ENCODE results near the gene TSPAN5.

Gene TSPAN5

GRCh38 chr4:98514741-98515469 is 143.5 kb downstream of the TSPAN5 start:
- no peaks in the 10 kb centered on the region for H3K27me3 ChIP-seq (ENCODE audit: control insufficient read depth, insufficient read depth, low read length)
- peaks cover 16% of the 10 kb centered on the region for H3K4me1 ChIP-seq (ENCODE audit: control insufficient read depth, insufficient read depth, low read length)
- no peak overlapping the region for H3K4me3 ChIP-seq (ENCODE audit: low read depth, low read length)
- H3K36me3 ChIP-seq (ENCODE audit: control insufficient read depth, insufficient read depth, low read length), result no peaks in the 10 kb centered on the region
- no peak overlapping the region for H3K9ac ChIP-seq (ENCODE audit: low read length)
- peaks cover 11% of the 10 kb centered on the region; the same call in 1 of the 2 replicates for H3K9me3 ChIP-seq (ENCODE audit: control insufficient read depth, insufficient read depth, low read depth, low read length)
- no peak overlapping the region for H3K27ac ChIP-seq (ENCODE audit: low read depth, low read length)

DNA sequence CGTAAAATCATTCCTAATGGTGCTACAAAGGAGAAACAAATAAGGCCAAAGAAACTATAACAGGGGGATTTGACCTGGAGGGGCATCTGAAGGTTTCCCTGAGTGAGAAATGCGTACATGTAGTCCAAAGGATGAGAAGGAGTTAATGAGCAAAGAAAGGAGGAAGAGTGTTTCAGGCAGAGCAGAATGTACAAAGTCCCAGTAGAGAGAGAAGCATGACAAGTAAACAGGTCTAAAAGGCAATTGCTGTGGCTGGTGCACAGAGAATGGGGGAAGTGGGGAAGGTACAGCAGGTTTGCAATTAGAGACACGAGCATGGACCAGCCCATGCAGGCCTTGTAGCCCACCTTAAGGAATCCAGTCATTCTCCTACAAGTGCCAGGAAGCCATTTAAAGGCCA is 145.5 kb downstream of the TSPAN5 start:
- H3K4me1 ChIP-seq (ENCODE audit: control insufficient read depth, insufficient read depth, low read length), result peaks cover 14% of the 10 kb centered on the region
- no peak overlapping the region for H3K4me3 ChIP-seq (ENCODE audit: low read depth, low read length)
- no peak overlapping the region for H3K27ac ChIP-seq (ENCODE audit: low read depth, low read length)
- peaks cover 11% of the 10 kb centered on the region; the same call in 1 of the 2 replicates for H3K9me3 ChIP-seq (ENCODE audit: control insufficient read depth, insufficient read depth, low read depth, low read length)
- no peak overlapping the region for H3K9ac ChIP-seq (ENCODE audit: low read length)
- no peaks in the 10 kb centered on the region for H3K36me3 ChIP-seq (ENCODE audit: control insufficient read depth, insufficient read depth, low read length)
- H3K27me3 ChIP-seq (ENCODE audit: control insufficient read depth, insufficient read depth, low read length), result no peaks in the 10 kb centered on the region

- Histone ChIP-seq H3K4me3 (ENCODE audit: low read depth, low read length) (no peak overlapping the region), H3K27ac (ENCODE audit: low read depth, low read length) (no peak overlapping the region), H3K9me3 (ENCODE audit: control insufficient read depth, insufficient read depth, low read depth, low read length) (no peaks in the 10 kb centered on the region), H3K4me1 (ENCODE audit: control insufficient read depth, insufficient read depth, low read length) (peaks cover 24% of the 10 kb centered on the region), H3K27me3 (ENCODE audit: control insufficient read depth, insufficient read depth, low read length) (no peaks in the 10 kb centered on the region), H3K36me3 (ENCODE audit: control insufficient read depth, insufficient read depth, low read length) (no peaks in the 10 kb centered on the region), H3K9ac (ENCODE audit: low read length) (no peak overlapping the region)
Measured at GRCh38 chr4:98510757-98511517, 147.5 kb downstream of the TSPAN5 start.

GRCh38 chr4:98510340-98510739 is 148.1 kb downstream of the TSPAN5 start:
- Histone ChIP-seq H3K9me3 (ENCODE audit: control insufficient read depth, insufficient read depth, low read depth, low read length) (no peaks in the 10 kb centered on the region), H3K9ac (ENCODE audit: low read length) (no peak overlapping the region), H3K4me1 (ENCODE audit: control insufficient read depth, insufficient read depth, low read length) (peaks cover 20% of the 10 kb centered on the region), H3K27ac (ENCODE audit: low read depth, low read length) (no peak overlapping the region), H3K27me3 (ENCODE audit: control insufficient read depth, insufficient read depth, low read length) (no peaks in the 10 kb centered on the region), H3K4me3 (ENCODE audit: low read depth, low read length) (no peak overlapping the region), H3K36me3 (ENCODE audit: control insufficient read depth, insufficient read depth, low read length) (no peaks in the 10 kb centered on the region)

DNA sequence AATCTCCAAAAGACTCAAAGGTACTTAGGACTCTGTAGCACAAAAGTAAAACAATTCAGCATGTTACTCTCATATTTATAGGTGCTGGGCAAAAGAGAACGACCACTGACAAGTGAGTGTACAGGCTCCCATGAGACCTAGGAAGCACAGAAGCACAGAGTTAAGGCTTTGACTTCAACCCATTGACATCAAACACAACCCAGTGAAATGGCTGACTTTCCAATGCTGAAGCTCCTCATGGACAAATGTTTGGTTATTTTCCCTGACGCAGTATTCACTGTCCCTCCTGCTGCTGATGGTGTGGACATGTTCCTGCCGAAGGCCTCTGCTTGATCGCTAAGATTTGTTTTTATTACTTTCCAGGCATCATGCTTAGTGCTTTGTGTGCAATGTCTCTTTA is 148.7 kb downstream of the TSPAN5 start:
- H3K4me1 ChIP-seq (ENCODE audit: control insufficient read depth, insufficient read depth, low read length), result peaks cover 16% of the 10 kb centered on the region
- H3K27ac ChIP-seq (ENCODE audit: low read depth, low read length), result no peak overlapping the region
- no peak overlapping the region for H3K4me3 ChIP-seq (ENCODE audit: low read depth, low read length)
- no peaks in the 10 kb centered on the region for H3K9me3 ChIP-seq (ENCODE audit: control insufficient read depth, insufficient read depth, low read depth, low read length)
- no peak overlapping the region for H3K9ac ChIP-seq (ENCODE audit: low read length)
- no peaks in the 10 kb centered on the region for H3K27me3 ChIP-seq (ENCODE audit: control insufficient read depth, insufficient read depth, low read length)
- no peaks in the 10 kb centered on the region for H3K36me3 ChIP-seq (ENCODE audit: control insufficient read depth, insufficient read depth, low read length)

GRCh38 chr4:98508829-98509598 is 149.4 kb downstream of the TSPAN5 start:
- Histone ChIP-seq H3K9ac (ENCODE audit: low read length) (no peak overlapping the region), H3K27me3 (ENCODE audit: control insufficient read depth, insufficient read depth, low read length) (no peaks in the 10 kb centered on the region), H3K4me3 (ENCODE audit: low read depth, low read length) (no peak overlapping the region), H3K9me3 (ENCODE audit: control insufficient read depth, insufficient read depth, low read depth, low read length) (no peaks in the 10 kb centered on the region), H3K27ac (ENCODE audit: low read depth, low read length) (no peak overlapping the region), H3K4me1 (ENCODE audit: control insufficient read depth, insufficient read depth, low read length) (peaks cover 16% of the 10 kb centered on the region), H3K36me3 (ENCODE audit: control insufficient read depth, insufficient read depth, low read length) (no peaks in the 10 kb centered on the region)

GRCh38 chr4:98508248-98508647 is 150.2 kb downstream of the TSPAN5 start:
- peaks cover 16% of the 10 kb centered on the region for H3K4me1 ChIP-seq (ENCODE audit: control insufficient read depth, insufficient read depth, low read length)
- H3K27ac ChIP-seq (ENCODE audit: low read depth, low read length), result no peak overlapping the region
- no peaks in the 10 kb centered on the region for H3K9me3 ChIP-seq (ENCODE audit: control insufficient read depth, insufficient read depth, low read depth, low read length)
- H3K36me3 ChIP-seq (ENCODE audit: control insufficient read depth, insufficient read depth, low read length), result no peaks in the 10 kb centered on the region
- H3K9ac ChIP-seq (ENCODE audit: low read length), result no peak overlapping the region
- H3K27me3 ChIP-seq (ENCODE audit: control insufficient read depth, insufficient read depth, low read length), result no peaks in the 10 kb centered on the region
- no peak overlapping the region for H3K4me3 ChIP-seq (ENCODE audit: low read depth, low read length)

GRCh38 chr4:98507299-98507698 is 151.1 kb downstream of the TSPAN5 start:
- no peaks in the 10 kb centered on the region for H3K36me3 ChIP-seq (ENCODE audit: control insufficient read depth, insufficient read depth, low read length)
- no peaks in the 10 kb centered on the region for H3K9me3 ChIP-seq (ENCODE audit: control insufficient read depth, insufficient read depth, low read depth, low read length)
- H3K9ac ChIP-seq (ENCODE audit: low read length), result no peak overlapping the region
- H3K4me3 ChIP-seq (ENCODE audit: low read depth, low read length), result no peak overlapping the region
- H3K27ac ChIP-seq (ENCODE audit: low read depth, low read length), result no peak overlapping the region
- H3K4me1 ChIP-seq (ENCODE audit: control insufficient read depth, insufficient read depth, low read length), result peaks cover 16% of the 10 kb centered on the region
- no peaks in the 10 kb centered on the region for H3K27me3 ChIP-seq (ENCODE audit: control insufficient read depth, insufficient read depth, low read length)

DNA sequence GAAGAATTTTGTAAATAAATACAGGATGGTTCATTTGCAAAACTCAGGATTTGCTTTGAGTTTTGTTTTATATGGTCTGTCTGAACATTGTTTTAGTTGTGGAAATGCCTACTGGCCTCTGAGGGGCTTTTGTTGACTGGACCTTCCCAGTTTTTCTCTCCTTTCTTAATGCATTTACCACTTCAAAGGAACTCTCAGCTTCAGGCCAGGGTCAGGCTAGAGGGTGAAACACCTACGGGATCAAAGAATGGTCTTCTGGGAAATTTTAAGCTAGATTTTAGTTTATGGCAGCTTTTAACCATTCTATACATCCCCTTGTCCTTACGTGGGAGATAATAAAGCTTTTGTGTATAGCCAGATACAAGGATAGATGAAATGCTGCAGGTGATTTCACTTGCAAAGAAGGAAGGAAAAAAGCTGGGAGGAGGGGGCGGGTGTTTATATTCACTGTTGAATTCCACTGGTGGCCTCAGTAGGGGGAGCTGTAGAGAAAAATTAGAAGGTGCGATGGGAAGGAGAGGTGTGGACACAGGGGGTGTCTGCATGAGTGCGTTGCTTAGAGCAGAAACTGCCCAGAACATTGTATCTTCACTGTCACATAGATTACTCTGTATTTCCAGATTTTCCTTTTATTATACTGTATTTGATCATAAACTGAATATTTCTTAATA is 151.8 kb downstream of the TSPAN5 start:
- no peaks in the 10 kb centered on the region for H3K36me3 ChIP-seq (ENCODE audit: control insufficient read depth, insufficient read depth, low read length)
- no peak overlapping the region for H3K9ac ChIP-seq (ENCODE audit: low read length)
- no peak overlapping the region for H3K27ac ChIP-seq (ENCODE audit: low read depth, low read length)
- no peaks in the 10 kb centered on the region for H3K27me3 ChIP-seq (ENCODE audit: control insufficient read depth, insufficient read depth, low read length)
- H3K4me1 ChIP-seq (ENCODE audit: control insufficient read depth, insufficient read depth, low read length), result peaks cover 16% of the 10 kb centered on the region
- no peaks in the 10 kb centered on the region for H3K9me3 ChIP-seq (ENCODE audit: control insufficient read depth, insufficient read depth, low read depth, low read length)
- H3K4me3 ChIP-seq (ENCODE audit: low read depth, low read length), result no peak overlapping the region

DNA sequence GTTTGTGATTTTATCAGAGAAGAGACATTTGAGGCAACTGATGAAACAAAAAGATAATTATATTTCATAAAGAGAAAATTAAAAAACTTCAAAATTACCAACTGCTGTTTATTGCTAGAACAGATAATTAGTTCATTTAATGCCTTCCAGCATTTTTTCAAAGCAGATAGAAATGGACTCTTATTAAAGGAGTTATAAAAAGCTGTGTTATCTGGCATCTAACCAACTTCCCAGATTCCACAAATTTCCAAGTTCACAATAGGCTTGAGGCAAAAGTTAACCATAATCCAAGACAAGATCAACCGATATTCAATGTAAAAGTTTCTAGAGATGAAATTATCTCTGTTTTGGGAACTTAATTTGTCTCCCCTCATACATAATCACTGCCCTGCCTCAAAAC is 152.4 kb downstream of the TSPAN5 start:
- no peaks in the 10 kb centered on the region for H3K36me3 ChIP-seq (ENCODE audit: control insufficient read depth, insufficient read depth, low read length)
- H3K9ac ChIP-seq (ENCODE audit: low read length), result no peak overlapping the region
- H3K4me3 ChIP-seq (ENCODE audit: low read depth, low read length), result no peak overlapping the region
- no peak overlapping the region for H3K27ac ChIP-seq (ENCODE audit: low read depth, low read length)
- H3K4me1 ChIP-seq (ENCODE audit: control insufficient read depth, insufficient read depth, low read length), result peaks cover 16% of the 10 kb centered on the region
- H3K9me3 ChIP-seq (ENCODE audit: control insufficient read depth, insufficient read depth, low read depth, low read length), result no peaks in the 10 kb centered on the region
- H3K27me3 ChIP-seq (ENCODE audit: control insufficient read depth, insufficient read depth, low read length), result no peaks in the 10 kb centered on the region
